Ovary (tissue), 9 donors: ENCODE data around the gene DHX9. TPM values are rescaled to one million over a fixed set of nuclear protein-coding genes. Genes with fewer than 3 reads are reported as not detected.

Experiments
- DNase-seq, 5 donors: peaks; one replicate each; pipeline ENCODE4 v3.0.0-alpha.2; 2019 to 2020
- H3K27ac ChIP-seq, 2 donors: fragments of 200-600 bp; one replicate each; pipeline versions ENCODE4 v1.5.1 to v1.8.0; 2019 to 2022
- H3K27me3 ChIP-seq: fragments of 200-600 bp; one replicate; pipeline ENCODE4 v1.8.0; 2022
- H3K36me3 ChIP-seq: fragments of 200-600 bp; sonication (generic); one replicate; pipeline ENCODE4 v1.5.1; 2019
- H3K4me1 ChIP-seq: one replicate; pipeline ENCODE4 v1.8.1; 2013; ENCODE audit warnings: mild to moderate bottlenecking, moderate library complexity; ENCODE audit not compliant: insufficient read depth
- H3K4me3 ChIP-seq: fragments of 200-600 bp; sonication (generic); one replicate; pipeline ENCODE4 v1.5.1; 2017
- H3K9me3 ChIP-seq, 2 donors: fragments of 200-600 bp in 1 of 2; sonication (generic) in 1 of 2; one replicate each; pipeline versions ENCODE4 v1.5.1 to v1.8.1; 2013 to 2019; ENCODE audit warnings: mild to moderate bottlenecking in 1 of 2, moderate library complexity in 1 of 2
- CTCF ChIP-seq, 3 donors: fragments of 450-650 bp in 2 of 3; fragments of 200-600 bp in 1 of 3; IDR thresholded peaks; one replicate each; pipeline versions ENCODE4 v1.5.1 to v1.8.0; 2016 to 2022; ENCODE audit warnings: antibody characterized with exemption in 3 of 3, mild to moderate bottlenecking in 1 of 3
- EP300 ChIP-seq: sonication (generic); formaldehyde crosslinking; IDR thresholded peaks from one replicate; pipeline ENCODE4 v1.6.1; 2017; ENCODE audit warnings: antibody characterized with exemption
- POLR2A ChIP-seq: fragments of 450-650 bp; IDR thresholded peaks from one replicate; pipeline ENCODE4 v1.6.1; 2017; ENCODE audit warnings: antibody characterized with exemption, mild to moderate bottlenecking, moderate library complexity
- WGBS, 3 donors: extraction: QIAGEN DNeasy Blood & Tissue Kit in 1 of 3; methylation state at CpG; one replicate each; pipeline versions ENCODE4 v1.1.5 to v1.1.7; 2013 to 2017; 5-methylcytosine and 5-hydroxymethylcytosine counted together
- intact Hi-C, 4 donors: fragments of 100-400 bp; cut with DNase I; formaldehyde crosslinking; loops; one replicate each; pipeline versions ENCODE4 v1.11.0 to v1.15.1; 2022 to 2023
- polyA plus RNA-seq, 2 donors: library from polyadenylated mRNA; stranded (reverse); fragments of 200-250 nt in 1 of 2; fragments of 350-450 nt in 1 of 2; fragmentation: Illumina TruSeq in 1 of 2; extraction: RNeasy Lipid Tissue Mini Kit (QIAGEN cat#74804) in 1 of 2; gene quantifications; one replicate each; pipeline ENCODE4 v1.2.3, GENCODE V29; 2013 to 2014
- total RNA-seq, 7 donors: library from RNA; depleted of rRNA in 2 of 7; stranded (reverse); fragments of >200 nt in 2 of 7; fragmentation: NEBNext Ultra II Directional in 3 of 7; extraction: Animal tissue kit (Norgen Biotek cat#: 25700) in 3 of 7; gene quantifications; one replicate each; pipeline versions ENCODE4 v1.1.0 to v1.2.4, GENCODE V29; 2016 to 2023
- donor health status: DM: no; HTN: no; CAD: no; lungs with moderate emphysema.
- donor health status: DM: no; HTN: no; CAD: no.
- donor health status: Bipolar disorder and iron deficiency.
- donor health status: DM: yes; HTN: yes; CAD: no.
- donor health status: DM: no; HTN: no; CAD: no.
- donor health status: DM: yes; HTN: yes; CAD: no.

The DHX9 gene
- total and polyA plus RNA-seq, 9 donors = 70.6 to 168 (median 135) TPM

- no peaks in the 10 kb centered on the region for H3K4me1 ChIP-seq
- no peak overlapping the region for H3K27ac ChIP-seq
- TF ChIP-seq CTCF (IDR thresholded peaks at IDR 0.05) (no peak), POLR2A (no peak), EP300 (no peak)
- WGBS, 3 donors = 85 to 89% (median 88%) methylated on average over 5 of the region's 5 CpGs
- no peaks in the 10 kb centered on the region for H3K27me3 ChIP-seq
- H3K4me3 ChIP-seq = no peak overlapping the region
- intact Hi-C loops = no loop called here
- no peaks in the 10 kb centered on the region for H3K9me3 ChIP-seq
- DNase-seq = no peak
- H3K36me3 ChIP-seq = no peaks in the 10 kb centered on the region
These were observed 9.7 kb upstream of the DHX9 start for GRCh38 chr1:182829285-182829932.

- Histone ChIP-seq H3K36me3 (no peaks in the 10 kb centered on the region), H3K27me3 (no peaks in the 10 kb centered on the region), H3K27ac (no peak overlapping the region), H3K4me3 (no peak overlapping the region), H3K9me3 (no peaks in the 10 kb centered on the region), H3K4me1 (no peaks in the 10 kb centered on the region)
- intact Hi-C loops = no loop called here
- DNase-seq = no peak
- TF ChIP-seq POLR2A (no peak), CTCF (IDR thresholded peaks at IDR 0.05) (no peak), EP300 (no peak)
These were observed 5.9 kb upstream of the DHX9 start for GRCh38 chr1:182833271-182833670.

GRCh38 chr1:182834326-182834725 is 4.8 kb upstream of the DHX9 start:
- Histone ChIP-seq H3K27me3 (no peaks in the 10 kb centered on the region), H3K9me3 (no peaks in the 10 kb centered on the region), H3K36me3 (no peaks in the 10 kb centered on the region), H3K4me1 (peaks cover 2% of the 10 kb centered on the region), H3K4me3 (no peak overlapping the region), H3K27ac (no peak overlapping the region)
- no peak for DNase-seq
- intact Hi-C loops = no loop called here
- TF ChIP-seq POLR2A = no peak
- WGBS, 3 donors = 77 to 80% (median 78%) methylated on average over 2 of the region's 2 CpGs

GRCh38 chr1:182835806-182836205 is 3.3 kb upstream of the DHX9 start:
- Histone ChIP-seq H3K9me3 (no peaks in the 10 kb centered on the region), H3K4me1 (peaks cover 4% of the 10 kb centered on the region), H3K27ac (no peak overlapping the region), H3K27me3 (no peaks in the 10 kb centered on the region), H3K4me3 (no peak overlapping the region), H3K36me3 (no peaks in the 10 kb centered on the region)
- DNase-seq = no peak
- intact Hi-C loops = no loop called here
- TF ChIP-seq CTCF (IDR thresholded peaks at IDR 0.05) (no peak), EP300 (no peak), POLR2A (no peak)
- WGBS, 3 donors = 87 to 96% (median 88%) methylated on average over 10 of the region's 10 CpGs

GRCh38 chr1:182841368-182841988 is 2.3 kb downstream of the DHX9 start:
- intact Hi-C loops = no loop called here
- 14 to 21% (median 15%) methylated on average over 10 of the region's 10 CpGs for WGBS, 3 donors
- Histone ChIP-seq H3K27ac (no peak overlapping the region), H3K4me3 (no peak overlapping the region), H3K27me3 (no peaks in the 10 kb centered on the region), H3K9me3 (no peaks in the 10 kb centered on the region), H3K4me1 (peaks cover 8% of the 10 kb centered on the region), H3K36me3 (no peaks in the 10 kb centered on the region)
- DNase-seq = no peak
- TF ChIP-seq POLR2A = no peak
- TF ChIP-seq EP300 = no peak
- TF ChIP-seq CTCF (IDR thresholded peaks at IDR 0.05) = no peak
